HCT116 (cell line): ENCODE results near the gene MPIG6B. TPM values are rescaled to one million over a fixed set of nuclear protein-coding genes. Genes with fewer than 3 reads are reported as not detected.

Source experiments
- ATAC-seq: fragments of 200-7000 bp; cut with Tn5 transposase; 2 replicates; pipeline ENCODE4 v1.9.1; 2020; ENCODE audit warnings: mild to moderate bottlenecking, moderate library complexity
- BruUV-seq: library from RNA; stranded (reverse); fragments of 400-500 nt; replicated peaks from 2 replicates; lab custom pipeline; 2021; lab: Mats Ljungman, UMichigan
- CTCF ChIA-PET: fragments of 300-600 bp; sonication (Branson Sonifier 250); formaldehyde crosslinking; loops from one replicate; lab custom pipeline; 2021; ENCODE audit warnings: antibody characterized with exemption; lab: Charles Lee
- POLR2A ChIA-PET: fragments of 300-600, 350-600 bp; sonication (Branson Sonifier 250); formaldehyde crosslinking; loops from one replicate; lab custom pipeline; 2021; ENCODE audit warnings: antibody characterized with exemption; lab: Charles Lee
- RAD21 ChIA-PET, 2 experiments: fragments of 300-600 bp; sonication (Branson Sonifier 250); formaldehyde crosslinking; loops; one replicate each; lab custom pipeline; 2023; ENCODE audit warnings: low total read pairs in 2 of 2; ENCODE audit not compliant: uncharacterized antibody in 2 of 2, unreplicated experiment in 2 of 2, low non-redundant PET in 1 of 2; lab: Charles Lee
- DNase-seq: peaks from one replicate; pipeline ENCODE4 v3.0.0-alpha.2; 2010; ENCODE audit warnings: low read depth, low spot score
- H2AFZ ChIP-seq: fragments of 200-600 bp; shearing (Covaris generic), sonication (generic); 2 replicates; pipeline ENCODE4 v1.6.1; 2017; ENCODE audit warnings: low read depth, mixed run types, mixed read lengths, antibody characterized with exemption, low read length; ENCODE audit not compliant: poor library complexity, severe bottlenecking
- H3K27ac ChIP-seq: 2 replicates; pipeline ENCODE4 v1.5.1; 2012; ENCODE audit warnings: low read depth, low read length
- H3K27me3 ChIP-seq: fragments of 200-600 bp; sonication (generic); 2 replicates; pipeline ENCODE4 v1.6.1; 2016; ENCODE audit warnings: mixed run types, low read length, mixed read lengths; ENCODE audit not compliant: insufficient read depth
- H3K36me3 ChIP-seq, 2 experiments: fragments of 200-500 bp in 1 of 2; fragments of 200-600 bp in 1 of 2; sonication (Bioruptor generic) in 1 of 2; sonication (generic) in 1 of 2; 2 replicates each; pipeline versions ENCODE4 v1.5.1 to v1.6.1; 2014 to 2016; ENCODE audit warnings: low read length in 2 of 2, inconsistent platforms in 1 of 2, mixed read lengths in 1 of 2, mixed run types in 1 of 2; ENCODE audit not compliant: insufficient read depth in 2 of 2, control insufficient read depth in 1 of 2
- H3K4me1 ChIP-seq, 2 experiments: fragments of 200-600 bp in 1 of 2; sonication (generic) in 1 of 2; 2 replicates each; pipeline versions ENCODE4 v1.5.1 to v1.6.1; 2012 to 2017; ENCODE audit warnings: low read length in 2 of 2, inconsistent platforms in 1 of 2, mild to moderate bottlenecking in 1 of 2, mixed read lengths in 1 of 2, mixed run types in 1 of 2, moderate library complexity in 1 of 2; ENCODE audit not compliant: insufficient read depth in 2 of 2, control insufficient read depth in 1 of 2
- H3K4me2 ChIP-seq: fragments of 200-600 bp; sonication (generic); 2 replicates; pipeline ENCODE4 v1.6.1; 2017; ENCODE audit warnings: mixed run types, low read length, mixed read lengths
- H3K4me3 ChIP-seq, 2 experiments: fragments of 200-600 bp in 1 of 2; sonication (generic) in 1 of 2; replicated peaks in 1 of 2; 2 replicates each; pipeline ENCODE4 v1.5.1; 2011 to 2016; ENCODE audit warnings: low read length in 2 of 2, control low read depth in 1 of 2, low read depth in 1 of 2, mild to moderate bottlenecking in 1 of 2, mixed read lengths in 1 of 2, mixed run types in 1 of 2
- H3K79me2 ChIP-seq: fragments of 200-600 bp; sonication (generic); 2 replicates; pipeline ENCODE4 v1.6.1; 2017; ENCODE audit warnings: mild to moderate bottlenecking, mixed run types, low read length, moderate library complexity, mixed read lengths; ENCODE audit not compliant: insufficient read depth
- H3K9ac ChIP-seq: fragments of 200-600 bp; sonication (generic); 2 replicates; pipeline ENCODE4 v1.6.1; 2016; ENCODE audit warnings: low read length, mixed read lengths
- H3K9me2 ChIP-seq: fragments of 200-600 bp; sonication (generic), shearing (Covaris generic); 2 replicates; pipeline ENCODE4 v1.6.1; 2017; ENCODE audit warnings: mixed run types, mild to moderate bottlenecking, moderate library complexity; ENCODE audit not compliant: insufficient read depth
- H3K9me3 ChIP-seq, 2 experiments: fragments of 200-500 bp in 1 of 2; fragments of 200-600 bp in 1 of 2; sonication (Bioruptor generic) in 1 of 2; sonication (generic) in 1 of 2; 2 replicates each; pipeline ENCODE4 v1.6.1; 2014 to 2017; ENCODE audit warnings: low read length in 2 of 2, mixed read lengths in 2 of 2, inconsistent platforms in 1 of 2, low read depth in 1 of 2, mild to moderate bottlenecking in 1 of 2, mixed run types in 1 of 2, moderate library complexity in 1 of 2; ENCODE audit not compliant: control insufficient read depth in 1 of 2, insufficient read depth in 1 of 2
- H4K20me1 ChIP-seq: fragments of 200-600 bp; sonication (generic), shearing (Covaris generic); 2 replicates; pipeline ENCODE4 v1.6.1; 2017; ENCODE audit warnings: mixed run types, mild to moderate bottlenecking, moderate library complexity; ENCODE audit not compliant: insufficient read depth
- EGR1 ChIP-seq: IDR thresholded peaks from 2 replicates; pipeline ENCODE4 v1.6.1; 2012; ENCODE audit warnings: low read depth
- ELF1 ChIP-seq: IDR thresholded peaks from 2 replicates; pipeline ENCODE4 v1.6.1; 2012; ENCODE audit warnings: low read depth, borderline replicate concordance
- EZH2phosphoT487 ChIP-seq: fragments of 200-600 bp; IDR thresholded peaks from 2 replicates; pipeline ENCODE4 v1.6.1; 2018; ENCODE audit warnings: antibody characterized with exemption, borderline replicate concordance
- MAX ChIP-seq: IDR thresholded peaks from 2 replicates; pipeline ENCODE4 v1.6.1; 2012
- POLR2A ChIP-seq: IDR thresholded peaks from 2 replicates; pipeline ENCODE4 v1.7.0; 2011; ENCODE audit warnings: borderline replicate concordance; ENCODE audit not compliant: insufficient read depth, insufficient read length; ENCODE audit errors: extremely low read depth
- POLR2AphosphoS5 ChIP-seq: IDR thresholded peaks from 2 replicates; pipeline ENCODE4 v1.6.1; 2011; ENCODE audit warnings: mild to moderate bottlenecking, low read depth, low read length, moderate library complexity
- REST ChIP-seq: IDR thresholded peaks from 2 replicates; pipeline ENCODE4 v1.6.1; 2012; ENCODE audit warnings: low read depth
- SIN3A ChIP-seq: IDR thresholded peaks from 2 replicates; pipeline ENCODE4 v1.6.1; 2012; ENCODE audit warnings: low read depth
- SP1 ChIP-seq: IDR thresholded peaks from 2 replicates; pipeline ENCODE4 v1.6.1; 2012; ENCODE audit warnings: low read depth
- SRF ChIP-seq: IDR thresholded peaks from 2 replicates; pipeline ENCODE4 v1.6.1; 2012; ENCODE audit warnings: low read depth
- TCF7L2 ChIP-seq: IDR thresholded peaks from 2 replicates; pipeline ENCODE4 v1.7.0; 2011; ENCODE audit warnings: borderline replicate concordance, inconsistent platforms; ENCODE audit not compliant: insufficient read depth, insufficient read length; ENCODE audit errors: extremely low read depth
- YY1 ChIP-seq: IDR thresholded peaks from 2 replicates; pipeline ENCODE4 v1.6.1; 2011; ENCODE audit warnings: low read length, low read depth, moderate library complexity, mild to moderate bottlenecking; ENCODE audit not compliant: insufficient replicate concordance; ENCODE audit errors: extremely low read depth
- ZFX ChIP-seq: fragments of 450-650 bp; IDR thresholded peaks from 2 replicates; pipeline ENCODE4 v1.6.1; 2017
- ZNF274 ChIP-seq: fragments of 200-500 bp; sonication (Bioruptor generic); IDR thresholded peaks from 2 replicates; pipeline ENCODE4 v1.6.1; 2014; ENCODE audit warnings: mild to moderate bottlenecking, low read depth, low read length, inconsistent platforms
- intact Hi-C: fragments of 100-400 bp; cut with micrococcal nuclease; formaldehyde crosslinking; loops from 2 replicates; pipeline ENCODE4 v1.10.0; 2022
- total RNA-seq: library from RNA; stranded (reverse); gene quantifications from one replicate; pipeline ENCODE4 v1.2.1, GENCODE V29; 2021; ENCODE audit not compliant: unreplicated experiment
- TF ChIP-seq, protein P1 (sequence below), 3 experiments: fragments of 200-600 bp in 1 of 3; sonication (generic) in 1 of 3; IDR thresholded peaks in 2 of 3; conservative IDR thresholded peaks in 1 of 3; 2 replicates each; pipeline ENCODE4 v1.5.1; 2012 to 2017; ENCODE audit warnings: low read depth in 2 of 3, low read length in 2 of 3, antibody characterized with exemption in 1 of 3, borderline replicate concordance in 1 of 3, control low read depth in 1 of 3, mild to moderate bottlenecking in 1 of 3, mixed read lengths in 1 of 3, mixed run types in 1 of 3, moderate library complexity in 1 of 3; ENCODE audit not compliant: insufficient read depth in 1 of 3
- TF ChIP-seq, protein P2 (sequence below): IDR thresholded peaks from 2 replicates; pipeline ENCODE4 v1.6.1; 2012
- TF ChIP-seq, protein P3 (sequence below): IDR thresholded peaks from 2 replicates; pipeline ENCODE4 v1.6.1; 2011; ENCODE audit warnings: mild to moderate bottlenecking, low read length, moderate library complexity; ENCODE audit not compliant: insufficient replicate concordance; ENCODE audit errors: extremely low read depth

Gene MPIG6B
- total RNA-seq, 1 experiment from 2014 or later, result 0.42 TPM

GRCh38 chr6:31739639-31740396 lies 16.6 kb downstream of the MPIG6B start, which contains the start of gene MSH5:
Gene MSH5, plus strand, starts transcription at chr6:31740005. Its CDS starts 462 bp downstream, at chr6:31740467.
- BruUV-seq, result TSS peak; percentile 79
- CTCF ChIA-PET, result interaction anchor here (1.0 to 3.6 kb wide), 5 partner anchors 10 to 59 kb away, joined by 3 to 25 read pairs (median 9); partner anchors contain the start of genes DDAH2 and LY6G5C
- no peak for TF ChIP-seq SP1
- TF ChIP-seq SRF, result no peak
- TF ChIP-seq ZNF274, result no peak
- TF ChIP-seq TCF7L2, result no peak
- TF ChIP-seq REST, result no peak
- peak; percentile 80 for TF ChIP-seq POLR2AphosphoS5
- TF ChIP-seq EZH2phosphoT487, result no peak
- TF ChIP-seq SIN3A, result no peak
- TF ChIP-seq, protein P1, sequence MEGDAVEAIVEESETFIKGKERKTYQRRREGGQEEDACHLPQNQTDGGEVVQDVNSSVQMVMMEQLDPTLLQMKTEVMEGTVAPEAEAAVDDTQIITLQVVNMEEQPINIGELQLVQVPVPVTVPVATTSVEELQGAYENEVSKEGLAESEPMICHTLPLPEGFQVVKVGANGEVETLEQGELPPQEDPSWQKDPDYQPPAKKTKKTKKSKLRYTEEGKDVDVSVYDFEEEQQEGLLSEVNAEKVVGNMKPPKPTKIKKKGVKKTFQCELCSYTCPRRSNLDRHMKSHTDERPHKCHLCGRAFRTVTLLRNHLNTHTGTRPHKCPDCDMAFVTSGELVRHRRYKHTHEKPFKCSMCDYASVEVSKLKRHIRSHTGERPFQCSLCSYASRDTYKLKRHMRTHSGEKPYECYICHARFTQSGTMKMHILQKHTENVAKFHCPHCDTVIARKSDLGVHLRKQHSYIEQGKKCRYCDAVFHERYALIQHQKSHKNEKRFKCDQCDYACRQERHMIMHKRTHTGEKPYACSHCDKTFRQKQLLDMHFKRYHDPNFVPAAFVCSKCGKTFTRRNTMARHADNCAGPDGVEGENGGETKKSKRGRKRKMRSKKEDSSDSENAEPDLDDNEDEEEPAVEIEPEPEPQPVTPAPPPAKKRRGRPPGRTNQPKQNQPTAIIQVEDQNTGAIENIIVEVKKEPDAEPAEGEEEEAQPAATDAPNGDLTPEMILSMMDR (IDR thresholded peaks at IDR 0.05 in 2 of 3, conservative IDR thresholded peaks at IDR 0.05 in 1 of 3; ENCODE audit: borderline replicate concordance in 1 of 3, insufficient read depth in 1 of 3, low read depth in 2 of 3, low read length in 2 of 3), result no peak
- no peak for TF ChIP-seq EGR1
- TF ChIP-seq POLR2A, result peak; percentile 39
- TF ChIP-seq, protein P2, sequence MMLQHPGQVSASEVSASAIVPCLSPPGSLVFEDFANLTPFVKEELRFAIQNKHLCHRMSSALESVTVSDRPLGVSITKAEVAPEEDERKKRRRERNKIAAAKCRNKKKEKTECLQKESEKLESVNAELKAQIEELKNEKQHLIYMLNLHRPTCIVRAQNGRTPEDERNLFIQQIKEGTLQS, result no peak
- peak; percentile 54 for TF ChIP-seq YY1
- TF ChIP-seq, protein P3, sequence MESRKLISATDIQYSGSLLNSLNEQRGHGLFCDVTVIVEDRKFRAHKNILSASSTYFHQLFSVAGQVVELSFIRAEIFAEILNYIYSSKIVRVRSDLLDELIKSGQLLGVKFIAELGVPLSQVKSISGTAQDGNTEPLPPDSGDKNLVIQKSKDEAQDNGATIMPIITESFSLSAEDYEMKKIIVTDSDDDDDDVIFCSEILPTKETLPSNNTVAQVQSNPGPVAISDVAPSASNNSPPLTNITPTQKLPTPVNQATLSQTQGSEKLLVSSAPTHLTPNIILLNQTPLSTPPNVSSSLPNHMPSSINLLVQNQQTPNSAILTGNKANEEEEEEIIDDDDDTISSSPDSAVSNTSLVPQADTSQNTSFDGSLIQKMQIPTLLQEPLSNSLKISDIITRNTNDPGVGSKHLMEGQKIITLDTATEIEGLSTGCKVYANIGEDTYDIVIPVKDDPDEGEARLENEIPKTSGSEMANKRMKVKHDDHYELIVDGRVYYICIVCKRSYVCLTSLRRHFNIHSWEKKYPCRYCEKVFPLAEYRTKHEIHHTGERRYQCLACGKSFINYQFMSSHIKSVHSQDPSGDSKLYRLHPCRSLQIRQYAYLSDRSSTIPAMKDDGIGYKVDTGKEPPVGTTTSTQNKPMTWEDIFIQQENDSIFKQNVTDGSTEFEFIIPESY, result peak; percentile 81
- TF ChIP-seq ELF1, result no peak
- no peak for TF ChIP-seq ZFX
- no peak for TF ChIP-seq MAX

More at GRCh38 chr6:31739639-31740396, 16.6 kb downstream of the MPIG6B start, which contains the start of gene MSH5:
- peak; percentile 99 for DNase-seq
- Histone ChIP-seq H3K9ac (peak within 1 kb of the TSS; percentile 99), H3K4me3 (peak within 1 kb of the TSS; percentile 86 to 92), H3K36me3 (peaks cover 16 to 27% of the 10 kb centered on the region in 2 experiments; a peak in 3 of 4 replicates), H3K79me2 (peaks cover 40% of the 10 kb centered on the region), H4K20me1 (no peaks in the 10 kb centered on the region), H3K9me2 (no peaks in the 10 kb centered on the region), H2AFZ (no peak within 1 kb of the TSS), H3K4me2 (peak within 1 kb of the TSS; percentile 97), H3K27ac (peak within 1 kb of the TSS; percentile 99), H3K4me1 (peaks cover 35 to 51% of the 10 kb centered on the region in 2 experiments), H3K27me3 (no peaks in the 10 kb centered on the region), H3K9me3 (no peaks in the 10 kb centered on the region)
- peak; percentile 86 for ATAC-seq
- intact Hi-C loops, result loop anchor here (1.0 to 5.0 kb wide), 4 partner anchors 37 to 193 kb away; partner anchors contain the start of genes ABHD16A, CSNK2B, LY6G5B and NFKBIL1
- ChIA-PET POLR2A (interaction anchor here (1.1 to 4.3 kb wide), 11 partner anchors 10 to 123 kb away, joined by 3 to 21 read pairs (median 4); partner anchors contain the start of genes ABHD16A, BAG6, C6orf47 and GPANK1), RAD21 (interaction anchor here (0.6 to 1.2 kb wide), 2 partner anchors 30 to 43 kb away, joined by 3 read pairs; no protein-coding TSS in a partner anchor)
